ENCODE measurements around the gene NUDT3.

- TF ChIP-seq CTCF (IDR thresholded peaks at IDR 0.05): peak; percentile 73
- TF ChIP-seq ZFX (IDR thresholded peaks at IDR 0.05; ENCODE audit: borderline replicate concordance): no peak
These were observed at the start of gene NUDT3 for GRCh38 chr6:34392497-34393190.

Measured in 22Rv1 (cell line).